Vagina (tissue), 2 donors: ENCODE measurements around the gene TSPEAR.

Experiments used
- POLR2A ChIP-seq, 2 donors: fragments of 450-650 bp; IDR thresholded peaks; one replicate each; pipeline ENCODE4 v1.6.1; 2017; ENCODE audit warnings: antibody characterized with exemption in 2 of 2, mild to moderate bottlenecking in 2 of 2, moderate library complexity in 2 of 2
- TF ChIP-seq, protein P1 (sequence below), 3 experiments: fragments of 450-650 bp in 2 of 3; fragments of 200-600 bp in 1 of 3; sonication (generic) in 1 of 3; IDR thresholded peaks; one replicate each; pipeline ENCODE4 v1.5.1; 2017 to 2019; ENCODE audit warnings: antibody characterized with exemption in 3 of 3, mild to moderate bottlenecking in 2 of 3, moderate library complexity in 2 of 3

DNA sequence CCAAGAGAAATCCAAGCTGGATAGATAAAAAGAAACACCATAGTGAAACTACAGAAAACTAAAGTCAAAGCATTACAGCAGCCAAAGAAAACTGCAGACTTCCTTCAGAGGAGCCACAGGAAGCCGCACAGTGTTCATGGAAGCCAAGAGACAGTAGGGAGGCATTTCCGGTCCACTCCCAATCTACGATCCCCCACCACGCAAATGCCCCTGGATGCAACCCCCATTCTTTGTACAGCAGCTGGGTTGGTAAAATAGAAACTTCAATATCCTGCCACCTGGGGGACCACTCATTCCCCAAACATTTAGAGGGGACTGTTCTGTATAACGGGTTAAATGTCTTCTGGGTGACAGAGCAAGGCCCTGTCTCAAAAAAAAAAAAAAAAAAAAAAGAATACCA lies 43.9 kb upstream of the TSPEAR start:
- TF ChIP-seq, protein P1, sequence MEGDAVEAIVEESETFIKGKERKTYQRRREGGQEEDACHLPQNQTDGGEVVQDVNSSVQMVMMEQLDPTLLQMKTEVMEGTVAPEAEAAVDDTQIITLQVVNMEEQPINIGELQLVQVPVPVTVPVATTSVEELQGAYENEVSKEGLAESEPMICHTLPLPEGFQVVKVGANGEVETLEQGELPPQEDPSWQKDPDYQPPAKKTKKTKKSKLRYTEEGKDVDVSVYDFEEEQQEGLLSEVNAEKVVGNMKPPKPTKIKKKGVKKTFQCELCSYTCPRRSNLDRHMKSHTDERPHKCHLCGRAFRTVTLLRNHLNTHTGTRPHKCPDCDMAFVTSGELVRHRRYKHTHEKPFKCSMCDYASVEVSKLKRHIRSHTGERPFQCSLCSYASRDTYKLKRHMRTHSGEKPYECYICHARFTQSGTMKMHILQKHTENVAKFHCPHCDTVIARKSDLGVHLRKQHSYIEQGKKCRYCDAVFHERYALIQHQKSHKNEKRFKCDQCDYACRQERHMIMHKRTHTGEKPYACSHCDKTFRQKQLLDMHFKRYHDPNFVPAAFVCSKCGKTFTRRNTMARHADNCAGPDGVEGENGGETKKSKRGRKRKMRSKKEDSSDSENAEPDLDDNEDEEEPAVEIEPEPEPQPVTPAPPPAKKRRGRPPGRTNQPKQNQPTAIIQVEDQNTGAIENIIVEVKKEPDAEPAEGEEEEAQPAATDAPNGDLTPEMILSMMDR (IDR thresholded peaks at IDR 0.05), result no peak
- TF ChIP-seq POLR2A (IDR thresholded peaks at IDR 0.05), result no peak
